BLaER1 (cell line): Measurements from ENCODE around the gene BEST4.
A peak's percentile ranks its signal among the peaks of the same experiment; 100 is the strongest.
"Not testable (repeated sequence)": the region's sequence is repeated elsewhere in the genome, so short reads cannot be mapped to it uniquely, and the experiment has no call there.

Experiments used
- H3K27ac ChIP-seq: shearing (Covaris generic); formaldehyde crosslinking; 2 replicates; pipeline ENCODE4 v1.8.1; 2022
- H3K27me3 ChIP-seq: shearing (Covaris generic); formaldehyde crosslinking; 2 replicates; pipeline ENCODE4 v1.8.1; 2022
- H3K36me3 ChIP-seq: shearing (Covaris generic); formaldehyde crosslinking; 2 replicates; pipeline ENCODE4 v1.8.1; 2022
- H3K4me1 ChIP-seq: shearing (Covaris generic); formaldehyde crosslinking; 2 replicates; pipeline ENCODE4 v1.8.1; 2022
- H3K4me2 ChIP-seq: shearing (Covaris generic); formaldehyde crosslinking; 2 replicates; pipeline ENCODE4 v1.8.1; 2022
- H3K4me3 ChIP-seq: shearing (Covaris generic); formaldehyde crosslinking; 2 replicates; pipeline ENCODE4 v1.8.1; 2022
- H3K9ac ChIP-seq: shearing (Covaris generic); formaldehyde crosslinking; 2 replicates; pipeline ENCODE4 v1.8.1; 2022
- H3K9me3 ChIP-seq: shearing (Covaris generic); formaldehyde crosslinking; 2 replicates; pipeline ENCODE4 v1.8.1; 2022
- H4K20me1 ChIP-seq: shearing (Covaris generic); formaldehyde crosslinking; 2 replicates; pipeline ENCODE4 v1.8.1; 2022
- Cebpa-rat ChIP-seq: shearing (Covaris generic); IDR thresholded peaks from 2 replicates; pipeline ENCODE4 v1.8.1; 2022

BEST4 gene

GRCh38 chr1:44803062-44803311 is 15.0 kb upstream of the BEST4 start:
- no peaks in the 10 kb centered on the region for H4K20me1 ChIP-seq
- H3K27ac ChIP-seq: no peak overlapping the region
- peaks cover 71% of the 10 kb centered on the region for H3K4me1 ChIP-seq
- no peak overlapping the region for H3K4me3 ChIP-seq
- peak overlapping the region; percentile 81; the same call in 1 of the 2 replicates for H3K4me2 ChIP-seq
- no peaks in the 10 kb centered on the region for H3K9me3 ChIP-seq
- TF ChIP-seq Cebpa-rat: no peak
- no peak overlapping the region for H3K9ac ChIP-seq
- H3K36me3 ChIP-seq: peaks cover 53% of the 10 kb centered on the region
- no peaks in the 10 kb centered on the region for H3K27me3 ChIP-seq

- Histone ChIP-seq H3K27ac (no peak overlapping the region), H3K9ac (peak overlapping the region; percentile 41), H3K4me2 (peak overlapping the region; percentile 81), H3K4me1 (peaks cover 66% of the 10 kb centered on the region), H4K20me1 (no peaks in the 10 kb centered on the region), H3K4me3 (peak overlapping the region; percentile 28; the same call in 1 of the 2 replicates), H3K9me3 (no peaks in the 10 kb centered on the region), H3K36me3 (peaks cover 53% of the 10 kb centered on the region), H3K27me3 (no peaks in the 10 kb centered on the region)
- TF ChIP-seq Cebpa-rat: no peak
These were observed 14.5 kb upstream of the BEST4 start for GRCh38 chr1:44802306-44803061.

- TF ChIP-seq Cebpa-rat: no peak
- no peak overlapping the region for H3K27ac ChIP-seq
- peak overlapping the region; percentile 41 for H3K9ac ChIP-seq
- no peaks in the 10 kb centered on the region for H3K27me3 ChIP-seq
- peak overlapping the region; percentile 91; the same call in 1 of the 2 replicates for H3K4me3 ChIP-seq
- H3K4me1 ChIP-seq: peaks cover 58% of the 10 kb centered on the region
- H3K9me3 ChIP-seq: no peaks in the 10 kb centered on the region
- no peaks in the 10 kb centered on the region for H4K20me1 ChIP-seq
- H3K36me3 ChIP-seq: peaks cover 50% of the 10 kb centered on the region
- H3K4me2 ChIP-seq: peak overlapping the region; percentile 81
These were observed 13.7 kb upstream of the BEST4 start for GRCh38 chr1:44801491-44802305.

- peak within 1 kb of the TSS; percentile 93 for H3K27ac ChIP-seq
- peaks cover 42% of the 10 kb centered on the region for H3K4me1 ChIP-seq
- TF ChIP-seq Cebpa-rat: peak; percentile 23; the same call in 1 of the 2 replicates
- H3K4me3 ChIP-seq: peak within 1 kb of the TSS; percentile 91
- peak within 1 kb of the TSS; percentile 94 for H3K9ac ChIP-seq
- peaks cover 32% of the 10 kb centered on the region for H3K36me3 ChIP-seq
- H3K9me3 ChIP-seq: no peaks in the 10 kb centered on the region
- no peaks in the 10 kb centered on the region for H4K20me1 ChIP-seq
- H3K4me2 ChIP-seq: peak within 1 kb of the TSS; percentile 81
- no peaks in the 10 kb centered on the region for H3K27me3 ChIP-seq
These were observed 12.0 kb upstream of the BEST4 start, which contains the start of gene PLK3 for GRCh38 chr1:44799770-44800584. Gene PLK3, plus strand, starts transcription at chr1:44800377. Its CDS starts 87 bp downstream, at chr1:44800464.

GRCh38 chr1:44798481-44799365 is 10.8 kb upstream of the BEST4 start:
- Histone ChIP-seq H3K4me2 (peak overlapping the region; percentile 81), H3K27me3 (no peaks in the 10 kb centered on the region), H3K4me1 (peaks cover 42% of the 10 kb centered on the region), H3K9me3 (no peaks in the 10 kb centered on the region), H4K20me1 (no peaks in the 10 kb centered on the region), H3K27ac (peak overlapping the region; percentile 93), H3K9ac (peak overlapping the region; percentile 94; the same call in 1 of the 2 replicates), H3K36me3 (peaks cover 20% of the 10 kb centered on the region), H3K4me3 (no peak overlapping the region)
- TF ChIP-seq Cebpa-rat: no peak

- H3K4me1 ChIP-seq: peaks cover 34% of the 10 kb centered on the region
- not testable (repeated sequence) for H3K4me2 ChIP-seq, H3K27ac ChIP-seq, H3K4me3 ChIP-seq, H3K27me3 ChIP-seq, H3K9ac ChIP-seq, H3K9me3 ChIP-seq, H4K20me1 ChIP-seq
- peaks cover 12% of the 10 kb centered on the region for H3K36me3 ChIP-seq
These were observed 9.9 kb upstream of the BEST4 start for GRCh38 chr1:44797886-44798285.

GRCh38 chr1:44792736-44793502 is 4.9 kb upstream of the BEST4 start:
- Histone ChIP-seq H3K4me1 (no peaks in the 10 kb centered on the region), H3K4me2 (no peak overlapping the region), H3K4me3 (no peak overlapping the region), H3K36me3 (no peaks in the 10 kb centered on the region), H3K27me3 (no peaks in the 10 kb centered on the region), H3K9me3 (no peaks in the 10 kb centered on the region), H4K20me1 (no peaks in the 10 kb centered on the region), H3K9ac (no peak overlapping the region), H3K27ac (0 out of 2 replicates have a peak overlapping the region, but pooled peaks have one; percentile 44)
- no peak for TF ChIP-seq Cebpa-rat

- Histone ChIP-seq H3K36me3 (no peaks in the 10 kb centered on the region), H3K4me2 (no peak overlapping the region), H3K4me1 (peaks cover 9% of the 10 kb centered on the region), H4K20me1 (no peaks in the 10 kb centered on the region), H3K9me3 (no peaks in the 10 kb centered on the region), H3K27ac (no peak overlapping the region), H3K4me3 (no peak overlapping the region), H3K9ac (no peak overlapping the region), H3K27me3 (no peaks in the 10 kb centered on the region)
- no peak for TF ChIP-seq Cebpa-rat
These were observed 3.2 kb upstream of the BEST4 start for GRCh38 chr1:44790968-44791801.
